H1 (cell line): ENCODE data around the gene FAM193B. TPM values are rescaled to one million over a fixed set of nuclear protein-coding genes. Genes with fewer than 3 reads are reported as not detected.

Source experiments
- CEBPB ChIP-seq: IDR thresholded peaks from 2 replicates; pipeline ENCODE4 v1.6.1; 2012; ENCODE audit warnings: low read depth, low read length
- CHD7 ChIP-seq: fragments of 300-600 bp; sonication (generic); IDR thresholded peaks from 2 replicates; pipeline ENCODE4 v1.7.1; 2012; ENCODE audit warnings: low read length, moderate library complexity, mild to moderate bottlenecking, inconsistent platforms; ENCODE audit not compliant: insufficient replicate concordance
- GTF2F1 ChIP-seq: IDR thresholded peaks from 2 replicates; pipeline ENCODE4 v1.6.1; 2012; ENCODE audit warnings: low read depth, low read length, improper control_type of control experiment, borderline replicate concordance
- JUND ChIP-seq: IDR thresholded peaks from 2 replicates; pipeline ENCODE4 v1.6.1; 2011; ENCODE audit warnings: mild to moderate bottlenecking, improper control_type of control experiment, low read length
- NANOG ChIP-seq: IDR thresholded peaks from 2 replicates; pipeline ENCODE4 v1.6.1; 2011; ENCODE audit warnings: low read length, low read depth, mild to moderate bottlenecking, inconsistent platforms; ENCODE audit not compliant: insufficient read depth, poor library complexity, severe bottlenecking
- RNF2 ChIP-seq: fragments of 200-900, 300-1000 bp; sonication (generic); IDR thresholded peaks from 2 replicates; pipeline ENCODE4 v1.7.1; 2016; ENCODE audit warnings: borderline replicate concordance, low read depth, mild to moderate bottlenecking, antibody characterized with exemption, low read length; ENCODE audit not compliant: poor library complexity, severe bottlenecking; ENCODE audit errors: missing control alignments
- SRF ChIP-seq: IDR thresholded peaks from 2 replicates; pipeline ENCODE4 v1.6.1; 2011; ENCODE audit warnings: mild to moderate bottlenecking, low read depth, low read length, moderate library complexity
- TEAD4 ChIP-seq: IDR thresholded peaks from 2 replicates; pipeline ENCODE4 v1.6.1; 2012; ENCODE audit warnings: low read depth, low read length, inconsistent platforms, mixed read lengths
- polyA plus RNA-seq, 7 experiments: library from polyadenylated mRNA; depleted of rRNA in 3 of 7; stranded (reverse) in 5 of 7; unstranded in 2 of 7; fragments of >200 nt in 5 of 7; fragments of 200-250 nt in 2 of 7; gene quantifications; 1 replicate in 5 of 7; 2 replicates in 1 of 7; 4 replicates in 1 of 7; pipeline versions ENCODE4 v1.2.1 to v1.2.3, GENCODE V29; 2011 to 2013; ENCODE audit warnings: missing spikeins in 2 of 7, mixed read lengths in 2 of 7
- total RNA-seq: library from RNA; stranded (reverse); fragmentation: NEBNext Ultra II Directional; extraction: Animal tissue kit (Norgen Biotek cat#: 25700); gene quantifications from 2 replicates; pipeline ENCODE4 v1.2.1, GENCODE V29; 2021
- TF ChIP-seq, protein P1 (sequence below): IDR thresholded peaks from 2 replicates; pipeline ENCODE4 v1.6.1; 2012; ENCODE audit warnings: inconsistent platforms

FAM193B gene
- total and polyA plus RNA-seq, 2 of the 8 experiments (the other 6 are each of a cell fraction or from before 2014, with no cell fraction given) = 49.9 to 69.8 TPM

GRCh38 chr5:177497292-177498012 is 56.9 kb downstream of the FAM193B start, which contains the start of gene PDLIM7 (continued):
- TF ChIP-seq CHD7 (no peak), JUND (no peak), RNF2 (no peak), CEBPB (no peak), SRF (no peak), TEAD4 (no peak), GTF2F1 (0 out of 2 replicates have a peak, but pooled peaks have one; percentile 62), NANOG (no peak)
- TF ChIP-seq, protein P1, sequence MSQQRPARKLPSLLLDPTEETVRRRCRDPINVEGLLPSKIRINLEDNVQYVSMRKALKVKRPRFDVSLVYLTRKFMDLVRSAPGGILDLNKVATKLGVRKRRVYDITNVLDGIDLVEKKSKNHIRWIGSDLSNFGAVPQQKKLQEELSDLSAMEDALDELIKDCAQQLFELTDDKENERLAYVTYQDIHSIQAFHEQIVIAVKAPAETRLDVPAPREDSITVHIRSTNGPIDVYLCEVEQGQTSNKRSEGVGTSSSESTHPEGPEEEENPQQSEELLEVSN = no peak
